Endometrial microvascular endothelial cells (primary cell): Measurements from ENCODE around the gene GCSAM. TPM values are rescaled to one million over a fixed set of nuclear protein-coding genes. Genes with fewer than 3 reads are reported as not detected.

ENCODE experiments used
- in situ Hi-C: cut with HindIII; loops from 2 replicates; pipeline ENCODE4 v1.10.0; 2017; ENCODE audit warnings: low sequenced_read_pairs, low pct_unique_long_range_greater_than_20kb; ENCODE audit errors: inconsistent ontology term
- total RNA-seq: library from RNA; depleted of rRNA; stranded (reverse); fragments of >200 nt; gene quantifications from one replicate; pipeline ENCODE4 v1.2.3, GENCODE V29; 2015; ENCODE audit errors: inconsistent ontology term

The GCSAM gene
- total RNA-seq, result not detected

GRCh38 chr3:112132975-112133448, at the start of gene GCSAM:
Gene GCSAM, minus strand, starts transcription at chr3:112133248. Its CDS starts 128 bp downstream, at chr3:112133120.
- in situ Hi-C loops, result no loop called here

GRCh38 chr3:112175646-112176045, 42.6 kb upstream of the GCSAM start:
- in situ Hi-C loops, result no loop called here

- in situ Hi-C loops, result no loop called here
These were observed 42.0 kb upstream of the GCSAM start for GRCh38 chr3:112175037-112175436.

- in situ Hi-C loops, result no loop called here
These were observed 38.1 kb upstream of the GCSAM start for GRCh38 chr3:112171144-112171543.

- in situ Hi-C loops, result no loop called here
These were observed 37.0 kb upstream of the GCSAM start for GRCh38 chr3:112170046-112170445.

GRCh38 chr3:112167758-112168157, 34.7 kb upstream of the GCSAM start:
- in situ Hi-C loops, result no loop called here

GRCh38 chr3:112149136-112149535, 16.1 kb upstream of the GCSAM start:
- in situ Hi-C loops, result no loop called here

- in situ Hi-C loops, result no loop called here
These were observed 10.6 kb upstream of the GCSAM start for GRCh38 chr3:112143689-112144088.

- in situ Hi-C loops, result no loop called here
These were observed 10.2 kb upstream of the GCSAM start for GRCh38 chr3:112143251-112143650.

GRCh38 chr3:112141293-112141692, 8.2 kb upstream of the GCSAM start:
- in situ Hi-C loops, result no loop called here

- in situ Hi-C loops, result no loop called here
These were observed 7.5 kb upstream of the GCSAM start for GRCh38 chr3:112140584-112140983.

- in situ Hi-C loops, result no loop called here
These were observed 5.3 kb upstream of the GCSAM start for GRCh38 chr3:112138219-112138969.

GRCh38 chr3:112137781-112138180, 4.7 kb upstream of the GCSAM start:
- in situ Hi-C loops, result no loop called here

- in situ Hi-C loops, result no loop called here
These were observed 4.1 kb upstream of the GCSAM start for GRCh38 chr3:112136959-112137693.

- in situ Hi-C loops, result no loop called here
These were observed 3.0 kb upstream of the GCSAM start for GRCh38 chr3:112136046-112136445.

GRCh38 chr3:112134335-112135124, 1.5 kb upstream of the GCSAM start:
- in situ Hi-C loops, result no loop called here

- in situ Hi-C loops, result no loop called here
These were observed 732 bp upstream of the GCSAM start for GRCh38 chr3:112133626-112134334.

GRCh38 chr3:112132554-112132953, 494 bp downstream of the GCSAM start:
- in situ Hi-C loops, result no loop called here

GRCh38 chr3:112132088-112132487, 960 bp downstream of the GCSAM start:
- in situ Hi-C loops, result no loop called here
